Suprapubic skin (tissue), 3 donors: Measurements from ENCODE around the gene HSPE1.

Experiments used
- POLR2A ChIP-seq, 2 donors: fragments of 450-650 bp; IDR thresholded peaks; one replicate each; pipeline ENCODE4 v1.6.1; 2017; ENCODE audit warnings: antibody characterized with exemption in 2 of 2, mild to moderate bottlenecking in 2 of 2, moderate library complexity in 2 of 2
- TF ChIP-seq, protein P1 (sequence below), 2 donors: fragments of 200-600 bp in 1 of 2; fragments of 450-650 bp in 1 of 2; sonication (generic) in 1 of 2; IDR thresholded peaks; one replicate each; pipeline ENCODE4 v1.5.1; 2016 to 2019; ENCODE audit warnings: antibody characterized with exemption in 2 of 2, mild to moderate bottlenecking in 1 of 2, moderate library complexity in 1 of 2

DNA sequence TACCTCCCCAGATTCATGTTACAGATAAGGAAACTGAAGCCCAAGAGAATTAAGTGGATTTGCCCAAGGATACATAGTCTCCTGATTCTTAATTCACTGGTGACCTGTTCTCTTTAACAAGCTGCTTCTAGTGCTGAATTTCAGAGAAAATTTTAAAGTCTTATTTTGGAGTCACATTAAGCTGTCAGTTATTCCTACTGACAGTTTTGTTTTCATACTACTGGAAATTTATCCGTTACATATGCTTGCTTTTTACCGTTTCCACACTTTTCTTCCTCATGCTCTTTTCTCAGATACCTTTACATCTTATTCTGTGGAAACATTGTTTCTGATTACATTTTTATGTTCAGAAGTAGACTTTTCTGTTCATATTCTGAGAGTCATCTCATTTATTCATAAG lies 17.0 kb downstream of the HSPE1 start:
- no peak for TF ChIP-seq POLR2A (IDR thresholded peaks at IDR 0.05)
- TF ChIP-seq, protein P1, sequence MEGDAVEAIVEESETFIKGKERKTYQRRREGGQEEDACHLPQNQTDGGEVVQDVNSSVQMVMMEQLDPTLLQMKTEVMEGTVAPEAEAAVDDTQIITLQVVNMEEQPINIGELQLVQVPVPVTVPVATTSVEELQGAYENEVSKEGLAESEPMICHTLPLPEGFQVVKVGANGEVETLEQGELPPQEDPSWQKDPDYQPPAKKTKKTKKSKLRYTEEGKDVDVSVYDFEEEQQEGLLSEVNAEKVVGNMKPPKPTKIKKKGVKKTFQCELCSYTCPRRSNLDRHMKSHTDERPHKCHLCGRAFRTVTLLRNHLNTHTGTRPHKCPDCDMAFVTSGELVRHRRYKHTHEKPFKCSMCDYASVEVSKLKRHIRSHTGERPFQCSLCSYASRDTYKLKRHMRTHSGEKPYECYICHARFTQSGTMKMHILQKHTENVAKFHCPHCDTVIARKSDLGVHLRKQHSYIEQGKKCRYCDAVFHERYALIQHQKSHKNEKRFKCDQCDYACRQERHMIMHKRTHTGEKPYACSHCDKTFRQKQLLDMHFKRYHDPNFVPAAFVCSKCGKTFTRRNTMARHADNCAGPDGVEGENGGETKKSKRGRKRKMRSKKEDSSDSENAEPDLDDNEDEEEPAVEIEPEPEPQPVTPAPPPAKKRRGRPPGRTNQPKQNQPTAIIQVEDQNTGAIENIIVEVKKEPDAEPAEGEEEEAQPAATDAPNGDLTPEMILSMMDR (IDR thresholded peaks at IDR 0.05) = no peak
